ENCODE data around the gene EFNB2.

Gene EFNB2

DNA sequence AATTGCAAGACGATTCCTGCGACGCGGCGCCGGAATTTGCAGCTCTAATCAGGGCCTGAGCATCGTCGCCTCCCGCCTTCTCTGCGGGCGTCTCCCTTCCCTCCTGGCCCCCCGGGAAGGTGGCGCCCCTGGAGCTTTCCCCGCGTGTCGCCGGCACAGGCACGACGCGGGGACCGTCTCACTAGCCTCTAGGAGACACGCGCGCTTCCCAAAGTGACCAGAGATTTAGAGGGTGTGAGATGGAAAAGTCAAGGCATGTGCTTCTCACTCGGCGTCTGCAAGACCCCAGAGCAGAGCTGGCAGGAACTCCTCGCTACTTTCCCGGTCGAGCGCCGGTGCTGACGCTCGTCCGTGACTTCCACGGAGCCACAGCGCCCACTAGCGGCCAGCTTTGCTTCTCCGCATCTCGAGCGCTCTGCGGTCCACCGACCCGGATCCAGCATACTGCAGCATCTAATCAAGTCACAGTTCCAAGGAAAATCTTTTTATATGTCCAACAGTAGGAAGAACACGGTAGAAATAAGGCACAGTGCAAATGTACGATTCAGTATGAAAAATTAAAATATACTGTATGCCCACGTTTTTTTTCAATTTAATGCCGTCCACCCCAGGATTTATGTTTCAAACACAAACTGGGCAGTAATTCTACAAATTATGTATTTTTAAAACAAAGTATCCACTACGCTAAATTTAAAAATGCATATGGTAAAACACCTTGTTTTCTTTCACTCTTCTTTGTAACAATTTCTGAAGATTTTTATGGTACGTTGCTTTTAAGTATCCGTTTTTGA is 977 bp upstream of the EFNB2 start (continued):
- TF ChIP-seq, protein P1, sequence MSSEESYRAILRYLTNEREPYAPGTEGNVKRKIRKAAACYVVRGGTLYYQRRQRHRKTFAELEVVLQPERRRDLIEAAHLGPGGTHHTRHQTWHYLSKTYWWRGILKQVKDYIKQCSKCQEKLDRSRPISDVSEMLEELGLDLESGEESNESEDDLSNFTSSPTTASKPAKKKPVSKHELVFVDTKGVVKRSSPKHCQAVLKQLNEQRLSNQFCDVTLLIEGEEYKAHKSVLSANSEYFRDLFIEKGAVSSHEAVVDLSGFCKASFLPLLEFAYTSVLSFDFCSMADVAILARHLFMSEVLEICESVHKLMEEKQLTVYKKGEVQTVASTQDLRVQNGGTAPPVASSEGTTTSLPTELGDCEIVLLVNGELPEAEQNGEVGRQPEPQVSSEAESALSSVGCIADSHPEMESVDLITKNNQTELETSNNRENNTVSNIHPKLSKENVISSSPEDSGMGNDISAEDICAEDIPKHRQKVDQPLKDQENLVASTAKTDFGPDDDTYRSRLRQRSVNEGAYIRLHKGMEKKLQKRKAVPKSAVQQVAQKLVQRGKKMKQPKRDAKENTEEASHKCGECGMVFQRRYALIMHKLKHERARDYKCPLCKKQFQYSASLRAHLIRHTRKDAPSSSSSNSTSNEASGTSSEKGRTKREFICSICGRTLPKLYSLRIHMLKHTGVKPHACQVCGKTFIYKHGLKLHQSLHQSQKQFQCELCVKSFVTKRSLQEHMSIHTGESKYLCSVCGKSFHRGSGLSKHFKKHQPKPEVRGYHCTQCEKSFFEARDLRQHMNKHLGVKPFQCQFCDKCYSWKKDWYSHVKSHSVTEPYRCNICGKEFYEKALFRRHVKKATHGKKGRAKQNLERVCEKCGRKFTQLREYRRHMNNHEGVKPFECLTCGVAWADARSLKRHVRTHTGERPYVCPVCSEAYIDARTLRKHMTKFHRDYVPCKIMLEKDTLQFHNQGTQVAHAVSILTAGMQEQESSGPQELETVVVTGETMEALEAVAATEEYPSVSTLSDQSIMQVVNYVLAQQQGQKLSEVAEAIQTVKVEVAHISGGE (tag by site-specific recombination; conservative IDR thresholded peaks at IDR 0.05; ENCODE audit: low read depth) = no peak
- TF ChIP-seq KLF10 (tag by site-specific recombination; IDR thresholded peaks at IDR 0.05) (no peak), ZNF623 (tag by site-specific recombination; IDR thresholded peaks at IDR 0.05) (no peak), ZFP69B (tag by site-specific recombination; IDR thresholded peaks at IDR 0.05) (no peak), ZNF266 (tag by site-specific recombination; IDR thresholded peaks at IDR 0.05; ENCODE audit: low read depth) (no peak), ZFP41 (tag by site-specific recombination; IDR thresholded peaks at IDR 0.05; ENCODE audit: borderline replicate concordance) (no peak), ZNF513 (tag by site-specific recombination; IDR thresholded peaks at IDR 0.05) (no peak), GLIS2 (tag by site-specific recombination; IDR thresholded peaks at IDR 0.05) (peak; percentile 85), GLIS1 (tag by site-specific recombination; IDR thresholded peaks at IDR 0.05) (peak; percentile 80), ZNF529 (tag by site-specific recombination; IDR thresholded peaks at IDR 0.05; ENCODE audit: insufficient replicate concordance) (no peak), ZNF621 (tag by site-specific recombination; IDR thresholded peaks at IDR 0.05) (no peak), HOXD13 (CRISPR knock-in tag; IDR thresholded peaks at IDR 0.05; ENCODE audit: borderline replicate concordance) (no peak), ZNF548 (tag by site-specific recombination; IDR thresholded peaks at IDR 0.05) (no peak), TRIM28 (IDR thresholded peaks at IDR 0.05; ENCODE audit: borderline replicate concordance, low read length) (no peak), ZNF24 (tag by site-specific recombination; IDR thresholded peaks at IDR 0.05) (no peak; the same call in 1 of the 2 replicates), ZNF521 (tag by site-specific recombination; IDR thresholded peaks at IDR 0.05) (no peak), ZNF341 (tag by site-specific recombination; IDR thresholded peaks at IDR 0.05; ENCODE audit: low read depth) (0 out of 2 replicates have a peak, but pooled peaks have one; percentile 9), ZBTB7A (tag by site-specific recombination; IDR thresholded peaks at IDR 0.05; ENCODE audit: low read depth) (peak; percentile 29; the same call in 1 of the 2 replicates), ZNF792 (tag by site-specific recombination; IDR thresholded peaks at IDR 0.05) (no peak), ZNF184 (tag by site-specific recombination; IDR thresholded peaks at IDR 0.05) (no peak), ZNF112 (tag by site-specific recombination; IDR thresholded peaks at IDR 0.05) (no peak), ZNF658 (tag by site-specific recombination; IDR thresholded peaks at IDR 0.05) (no peak), KLF7 (tag by site-specific recombination; IDR thresholded peaks at IDR 0.05; ENCODE audit: borderline replicate concordance) (no peak), ZNF398 (tag by site-specific recombination; IDR thresholded peaks at IDR 0.05) (no peak), ZNF404 (tag by site-specific recombination; IDR thresholded peaks at IDR 0.05) (no peak), ZNF600 (tag by site-specific recombination; IDR thresholded peaks at IDR 0.05) (peak; percentile 84), ZNF202 (tag by site-specific recombination; IDR thresholded peaks at IDR 0.05; ENCODE audit: borderline replicate concordance) (no peak), ZNF48 (tag by site-specific recombination; IDR thresholded peaks at IDR 0.05) (no peak)
- TF ChIP-seq, protein P2, sequence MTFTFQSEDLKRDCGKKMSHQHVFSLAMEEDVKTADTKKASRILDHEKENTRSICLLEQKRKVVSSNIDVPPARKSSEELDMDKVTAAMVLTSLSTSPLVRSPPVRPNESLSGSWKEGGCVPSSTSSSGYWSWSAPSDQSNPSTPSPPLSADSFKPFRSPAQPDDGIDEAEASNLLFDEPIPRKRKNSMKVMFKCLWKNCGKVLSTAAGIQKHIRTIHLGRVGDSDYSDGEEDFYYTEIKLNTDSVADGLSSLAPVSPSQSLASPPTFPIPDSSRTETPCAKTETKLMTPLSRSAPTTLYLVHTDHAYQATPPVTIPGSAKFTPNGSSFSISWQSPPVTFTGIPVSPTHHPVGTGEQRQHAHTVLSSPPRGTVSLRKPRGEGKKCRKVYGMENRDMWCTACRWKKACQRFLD (tag by site-specific recombination; IDR thresholded peaks at IDR 0.05) = no peak
- TF ChIP-seq, protein P3, sequence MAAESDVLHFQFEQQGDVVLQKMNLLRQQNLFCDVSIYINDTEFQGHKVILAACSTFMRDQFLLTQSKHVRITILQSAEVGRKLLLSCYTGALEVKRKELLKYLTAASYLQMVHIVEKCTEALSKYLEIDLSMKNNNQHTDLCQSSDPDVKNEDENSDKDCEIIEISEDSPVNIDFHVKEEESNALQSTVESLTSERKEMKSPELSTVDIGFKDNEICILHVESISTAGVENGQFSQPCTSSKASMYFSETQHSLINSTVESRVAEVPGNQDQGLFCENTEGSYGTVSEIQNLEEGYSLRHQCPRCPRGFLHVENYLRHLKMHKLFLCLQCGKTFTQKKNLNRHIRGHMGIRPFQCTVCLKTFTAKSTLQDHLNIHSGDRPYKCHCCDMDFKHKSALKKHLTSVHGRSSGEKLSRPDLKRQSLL (tag by site-specific recombination; IDR thresholded peaks at IDR 0.05) = no peak
- TF ChIP-seq, protein P4, sequence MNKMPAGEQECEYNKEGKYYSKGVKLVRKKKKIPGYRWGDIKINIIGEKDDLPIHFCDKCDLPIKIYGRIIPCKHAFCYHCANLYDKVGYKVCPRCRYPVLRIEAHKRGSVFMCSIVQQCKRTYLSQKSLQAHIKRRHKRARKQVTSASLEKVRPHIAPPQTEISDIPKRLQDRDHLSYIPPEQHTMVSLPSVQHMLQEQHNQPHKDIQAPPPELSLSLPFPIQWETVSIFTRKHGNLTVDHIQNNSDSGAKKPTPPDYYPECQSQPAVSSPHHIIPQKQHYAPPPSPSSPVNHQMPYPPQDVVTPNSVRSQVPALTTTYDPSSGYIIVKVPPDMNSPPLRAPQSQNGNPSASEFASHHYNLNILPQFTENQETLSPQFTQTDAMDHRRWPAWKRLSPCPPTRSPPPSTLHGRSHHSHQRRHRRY (tag by site-specific recombination; IDR thresholded peaks at IDR 0.05) = no peak
